HG03460 (cell line): ENCODE measurements around the gene GRIK3.

Source experiments
- ATAC-seq: cut with Tn5 transposase; IDR thresholded peaks from one replicate; pipeline ENCODE4 v1.9.1; 2021; ENCODE audit not compliant: unreplicated experiment

GRIK3 gene

GRCh38 chr1:37047542-37047941 lies 13.2 kb upstream of the GRIK3 start:
- no peak for ATAC-seq

DNA sequence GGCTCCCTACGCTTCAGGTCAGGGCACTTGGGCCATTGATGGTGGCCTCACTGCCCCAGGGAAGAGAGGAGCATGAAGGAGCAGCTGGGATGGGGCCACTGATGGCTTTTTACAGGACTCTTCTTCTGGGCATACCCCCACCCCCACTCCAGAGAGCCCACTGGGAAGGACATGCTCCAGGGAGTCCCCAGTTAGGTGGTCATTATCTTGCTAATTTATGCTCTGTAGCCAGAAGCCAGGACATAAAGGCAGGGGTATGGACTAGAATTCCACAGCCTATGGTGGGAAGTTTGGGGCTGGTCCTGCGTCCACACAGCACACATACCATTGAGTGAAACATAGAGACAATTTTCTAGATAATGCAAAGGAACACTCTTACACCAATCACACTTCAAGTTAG lies 8.8 kb upstream of the GRIK3 start:
- no peak for ATAC-seq

DNA sequence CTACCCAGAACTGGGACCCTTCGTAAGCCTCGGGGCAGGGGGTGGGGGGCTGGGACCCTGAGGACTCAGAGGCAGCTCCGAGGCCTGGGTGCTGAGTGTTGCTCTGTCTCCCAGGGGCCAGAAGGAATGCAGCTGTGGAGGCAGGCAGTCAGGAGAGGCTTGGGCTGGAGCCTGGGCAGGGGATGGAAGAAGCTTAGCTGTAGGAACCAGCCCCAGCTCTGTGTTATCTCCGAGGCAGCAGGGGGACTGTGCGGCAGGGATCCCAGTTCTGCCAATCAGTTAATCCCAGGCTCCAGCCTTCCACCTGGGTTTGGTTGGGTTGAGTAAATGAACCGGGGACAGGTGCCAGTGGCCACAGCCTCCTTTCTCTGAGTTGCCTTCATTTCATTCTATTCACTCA lies 8.2 kb upstream of the GRIK3 start:
- no peak for ATAC-seq

DNA sequence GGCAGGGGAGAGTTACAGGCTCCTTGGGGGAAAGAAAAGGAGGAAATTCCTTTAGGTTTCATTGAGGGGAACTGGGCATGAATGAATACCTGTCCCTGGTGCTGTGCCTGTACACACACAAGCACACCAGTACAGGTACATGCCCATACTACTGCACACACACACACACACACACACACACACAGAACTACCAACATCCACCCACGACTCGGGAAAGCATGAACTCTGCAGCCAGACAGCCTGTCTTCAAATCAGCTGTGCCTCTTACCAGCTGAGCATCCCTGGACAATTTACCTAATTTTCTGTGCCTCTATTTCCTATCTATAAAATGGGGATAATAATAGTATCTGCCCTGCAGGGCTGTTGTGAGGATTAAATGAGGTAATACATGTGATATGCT lies 7.2 kb upstream of the GRIK3 start:
- ATAC-seq, result no peak

- no peak for ATAC-seq
These were observed 6.5 kb upstream of the GRIK3 start for GRCh38 chr1:37040773-37041172.

DNA sequence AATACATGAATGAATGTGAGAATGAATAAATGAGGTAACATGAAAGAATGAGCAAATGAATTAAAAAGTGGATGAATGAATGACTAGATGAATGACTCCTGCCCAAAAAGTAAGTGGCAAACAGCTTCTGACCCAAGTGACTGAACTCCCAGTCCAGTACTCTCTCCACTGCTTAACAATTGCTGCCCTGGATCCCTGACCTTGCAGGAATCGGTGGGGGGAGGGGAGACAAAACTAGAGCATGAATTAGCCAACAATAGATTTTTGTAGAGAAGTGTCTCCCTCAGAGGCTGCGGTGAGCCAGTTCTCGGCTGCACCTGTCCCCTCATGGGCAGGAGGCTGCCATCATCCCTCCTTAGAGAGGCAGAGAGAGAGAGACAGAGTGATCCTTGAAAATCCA lies 5.9 kb upstream of the GRIK3 start:
- ATAC-seq, result no peak

DNA sequence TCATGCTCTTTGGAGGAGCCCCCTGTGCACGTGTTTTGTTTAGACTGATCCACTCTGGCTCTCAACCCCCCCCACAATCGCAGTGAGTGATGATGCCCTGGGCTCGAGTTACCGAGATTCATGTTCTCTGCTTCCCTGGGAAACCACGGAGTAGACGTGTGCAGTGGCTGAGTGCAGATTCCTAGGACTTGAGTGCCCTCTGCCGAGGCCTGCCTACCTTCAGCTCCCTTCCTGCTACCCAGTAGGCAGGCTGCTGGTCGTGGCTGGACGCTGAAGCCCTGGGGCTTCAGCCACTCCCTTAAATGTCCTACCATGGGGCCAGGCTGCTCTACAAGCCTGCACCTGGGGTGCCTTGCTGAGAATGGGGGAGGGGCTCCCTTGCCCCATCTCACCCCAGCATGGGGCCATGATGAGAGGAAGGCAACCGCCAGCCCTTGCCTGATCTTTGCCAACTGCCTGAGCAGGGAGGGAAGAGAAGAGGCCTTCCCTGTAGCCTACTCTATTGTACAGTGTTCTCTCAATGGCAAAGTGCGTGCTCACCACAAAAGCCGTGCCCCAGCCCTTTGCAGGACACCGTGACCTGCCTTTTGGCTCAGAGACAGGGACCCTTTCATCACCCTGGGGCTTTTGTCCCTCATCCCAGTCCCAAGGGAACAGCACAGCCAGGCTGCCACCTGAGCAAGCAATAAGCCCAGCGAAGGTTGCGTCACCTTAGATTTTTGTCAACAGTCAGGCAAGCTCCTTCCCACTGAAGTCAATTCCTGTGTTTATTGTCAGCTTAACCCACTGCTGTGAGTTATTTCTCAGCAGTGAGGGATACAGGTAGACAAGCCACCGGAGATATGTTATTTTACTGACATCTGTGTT lies 4.1 kb upstream of the GRIK3 start:
- ATAC-seq, result no peak

DNA sequence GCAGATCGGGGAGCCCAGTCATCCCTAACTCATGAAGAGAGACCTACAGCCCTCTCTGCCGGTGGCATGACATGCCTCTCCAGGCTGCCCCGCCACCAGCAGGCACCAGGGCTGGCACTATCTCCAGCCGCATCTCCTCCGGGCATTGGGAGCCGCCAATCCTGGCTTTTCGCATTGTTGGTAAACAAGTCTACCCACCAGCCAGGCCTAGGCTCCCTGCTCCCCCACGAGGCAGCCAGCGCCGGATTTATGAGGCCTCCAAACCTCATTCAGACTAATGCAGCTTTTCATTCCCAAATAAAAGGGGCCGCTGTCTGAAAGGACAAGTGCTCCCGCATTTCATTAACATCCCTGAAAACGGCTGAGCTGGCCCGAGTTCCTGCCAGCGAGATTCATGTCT lies 3.4 kb upstream of the GRIK3 start:
- no peak for ATAC-seq

DNA sequence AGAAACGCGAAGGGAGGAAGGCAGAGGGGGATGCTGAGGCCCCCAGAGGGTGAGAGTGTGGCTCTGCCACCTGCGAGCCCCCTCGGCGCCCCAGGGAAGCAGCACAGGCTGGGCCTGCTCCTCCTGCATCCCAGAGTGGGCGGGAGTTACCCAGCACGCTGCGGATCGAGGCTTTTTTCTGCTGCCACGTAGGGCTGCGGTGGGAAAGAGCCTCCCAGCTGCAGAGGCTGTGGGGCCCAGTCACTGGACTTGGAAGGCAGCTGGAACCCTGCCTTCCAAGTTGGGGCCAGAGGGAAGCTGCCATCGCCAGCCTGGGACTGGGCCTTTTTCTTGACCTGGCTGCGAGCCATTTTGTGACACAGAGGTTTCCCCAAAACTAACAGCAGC lies 2.3 kb upstream of the GRIK3 start:
- ATAC-seq, result no peak

GRCh38 chr1:37035796-37036666 lies 1.7 kb upstream of the GRIK3 start:
- ATAC-seq, result no peak

DNA sequence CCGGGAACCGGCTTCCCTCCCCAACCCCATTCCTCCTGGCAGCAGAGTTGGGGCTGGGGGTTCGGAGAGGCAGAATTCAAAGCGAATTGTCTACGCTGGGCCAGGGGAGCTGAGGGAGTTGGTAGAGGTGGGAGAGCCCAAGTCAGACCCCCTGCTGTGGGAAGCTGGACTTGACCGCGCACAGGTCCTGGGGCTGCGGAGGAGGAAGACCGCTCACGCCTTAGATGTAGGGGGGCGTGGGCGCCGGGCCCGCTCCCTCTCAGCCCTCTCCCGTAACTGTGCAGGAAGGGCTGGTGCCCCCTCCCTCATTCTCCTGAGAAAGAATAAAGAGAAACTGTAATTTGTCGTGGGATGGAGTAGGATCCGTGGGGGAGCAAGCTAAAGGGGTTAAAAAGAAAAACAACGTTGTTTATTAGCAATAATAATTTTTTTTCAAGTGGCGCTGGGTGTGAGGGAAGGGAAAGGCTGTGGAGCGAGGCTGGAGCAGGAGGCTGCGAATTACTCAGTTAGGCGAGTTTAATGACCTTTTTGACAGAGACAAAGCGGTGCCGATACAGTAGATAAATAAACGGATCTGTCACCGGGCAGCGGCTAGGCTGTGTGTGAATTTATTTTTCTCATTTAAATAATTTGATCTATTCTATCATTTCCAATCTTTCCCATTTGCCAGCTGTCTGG lies 838 bp upstream of the GRIK3 start:
- no peak for ATAC-seq

- no peak for ATAC-seq
These were observed 787 bp downstream of the GRIK3 start for GRCh38 chr1:37033355-37034101.

DNA sequence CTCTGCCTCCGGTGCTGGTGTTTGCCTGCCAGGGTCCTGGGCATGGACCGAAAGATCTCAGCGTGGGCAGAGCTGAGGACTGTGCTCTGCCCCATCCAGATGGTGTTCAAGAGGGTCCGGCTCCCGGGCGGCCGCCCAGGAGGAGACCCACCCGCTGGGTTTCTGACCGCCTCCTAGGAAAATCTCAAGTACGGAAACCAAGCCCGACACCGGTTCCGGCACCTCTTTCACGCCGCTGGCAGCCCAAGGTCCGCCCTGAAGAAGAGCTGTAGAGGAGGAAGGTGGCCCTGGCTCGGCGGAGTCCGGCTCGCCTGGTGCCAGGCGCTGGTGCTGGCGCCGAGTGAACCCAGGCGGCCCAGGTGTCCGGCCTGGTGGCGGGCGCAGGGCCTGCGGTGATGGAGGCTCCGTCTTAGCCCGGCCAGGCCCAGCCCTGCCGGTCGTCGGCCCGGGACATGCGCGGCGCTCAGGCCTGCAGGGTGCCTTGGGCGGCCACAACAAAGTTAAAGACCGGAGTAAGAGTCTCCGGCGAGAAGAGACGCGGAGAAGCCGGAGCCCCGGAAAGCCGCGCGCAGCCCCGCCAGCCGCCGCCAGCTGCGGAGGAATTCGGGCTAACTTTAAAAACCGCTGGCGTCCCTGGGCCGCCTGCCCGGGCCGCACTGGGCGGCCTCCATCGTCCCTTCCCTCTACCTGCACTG lies 1.5 kb downstream of the GRIK3 start:
- no peak for ATAC-seq

- ATAC-seq, result no peak
These were observed 2.4 kb downstream of the GRIK3 start for GRCh38 chr1:37031871-37032270.

DNA sequence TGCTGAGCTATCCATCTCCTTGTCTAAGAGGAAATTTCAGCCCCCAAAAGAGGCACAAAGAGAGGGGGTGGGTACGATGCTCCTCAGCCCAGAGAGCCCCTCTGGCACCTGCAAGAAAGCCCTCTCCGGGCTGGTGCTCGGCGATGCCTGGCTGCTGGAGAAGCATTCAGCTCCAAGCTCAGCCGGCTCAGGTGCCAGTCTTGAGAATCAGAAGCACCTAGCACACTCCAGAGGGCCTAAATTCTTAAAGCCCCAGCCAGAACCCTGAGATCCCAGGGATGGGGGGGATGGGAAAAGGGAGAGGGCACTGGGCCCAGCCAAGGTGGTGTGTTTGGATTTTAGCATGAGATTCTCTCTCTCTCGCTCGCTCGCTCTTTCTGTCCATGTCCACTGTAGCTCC lies 2.9 kb downstream of the GRIK3 start:
- no peak for ATAC-seq

GRCh38 chr1:37028981-37029617 lies 5.2 kb downstream of the GRIK3 start:
- ATAC-seq, result no peak

- ATAC-seq, result no peak
These were observed 12.8 kb downstream of the GRIK3 start for GRCh38 chr1:37021502-37021901.

GRCh38 chr1:37020653-37021277 lies 13.6 kb downstream of the GRIK3 start:
- no peak for ATAC-seq

- no peak for ATAC-seq
These were observed 15.8 kb downstream of the GRIK3 start for GRCh38 chr1:37018510-37018909.
